ENCODE results near the gene SNRPD2.
"Not testable (repeated sequence)": the region's sequence is repeated elsewhere in the genome, so short reads cannot be mapped to it uniquely, and the experiment has no call there.

DNA sequence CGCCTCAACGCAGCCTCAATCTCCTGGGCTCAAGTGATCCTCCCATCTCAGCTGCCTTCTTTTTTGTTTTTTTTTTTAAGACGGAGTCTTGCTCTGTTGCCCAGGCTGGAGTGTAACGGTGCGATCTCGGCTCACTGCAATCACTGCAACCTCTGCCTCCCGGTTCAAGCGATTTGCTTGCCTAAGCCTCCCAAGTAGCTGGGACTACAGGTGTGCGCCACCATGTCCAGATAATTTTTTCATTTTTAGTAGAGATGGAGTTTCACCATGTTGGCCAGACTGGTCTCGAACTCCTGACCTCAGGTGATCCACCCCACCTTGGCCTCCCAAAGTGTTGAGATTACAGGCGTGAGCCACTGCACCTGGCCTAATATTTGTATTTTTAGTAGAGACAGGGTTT is 28.3 kb upstream of the SNRPD2 start:
- not testable (repeated sequence) for TF ChIP-seq CTCF, POLR2A (IDR thresholded peaks at IDR 0.05)
